Keratinocyte (primary cell): ENCODE measurements around the gene KLHDC8B. TPM values are rescaled to one million over a fixed set of nuclear protein-coding genes. Genes with fewer than 3 reads are reported as not detected.

ENCODE experiments used
- DNase-seq: peaks from one replicate; pipeline ENCODE4 v3.0.0-alpha.2; 2011; ENCODE audit warnings: low read depth, missing footprints, low spot score
- FAIRE-seq: peaks from 2 replicates; lab custom pipeline; 2011; peaks lifted over from hg19 to GRCh38; lab: Jason Lieb, UNC
- H2AFZ ChIP-seq: 2 replicates; pipeline ENCODE4 v1.6.0; 2012; ENCODE audit warnings: low read length, control low read depth, inconsistent platforms; ENCODE audit not compliant: control insufficient read depth
- H3K27ac ChIP-seq: 2 replicates; pipeline ENCODE4 v1.5.1; 2011; ENCODE audit warnings: low read length; ENCODE audit not compliant: control insufficient read depth, insufficient read depth
- H3K27me3 ChIP-seq: 3 replicates; pipeline ENCODE4 v1.6.0; 2011; ENCODE audit warnings: low read length; ENCODE audit not compliant: control insufficient read depth, insufficient read depth; ENCODE audit errors: extremely low read depth
- H3K36me3 ChIP-seq, 2 experiments: 2 replicates in 1 of 2; 3 replicates in 1 of 2; pipeline ENCODE4 v1.5.1; 2011; ENCODE audit warnings: low read length in 2 of 2, mild to moderate bottlenecking in 1 of 2; ENCODE audit not compliant: control insufficient read depth in 2 of 2, insufficient read depth in 2 of 2; ENCODE audit errors: extremely low read depth in 1 of 2
- H3K4me1 ChIP-seq: 3 replicates; pipeline ENCODE4 v1.5.1; 2011; ENCODE audit warnings: low read length; ENCODE audit not compliant: control insufficient read depth, insufficient read depth; ENCODE audit errors: extremely low read depth
- H3K4me2 ChIP-seq: 3 replicates; pipeline ENCODE4 v1.6.0; 2011; ENCODE audit warnings: low read depth, low read length; ENCODE audit not compliant: control insufficient read depth, insufficient read depth; ENCODE audit errors: extremely low read depth
- H3K4me3 ChIP-seq, 3 experiments: fragments of 200-600 bp in 1 of 3; sonication (generic) in 1 of 3; 2 replicates in 2 of 3; 3 replicates in 1 of 3; pipeline ENCODE4 v1.5.1; 2011 to 2016; ENCODE audit warnings: low read length in 3 of 3, mild to moderate bottlenecking in 3 of 3, control low read depth in 2 of 3, inconsistent platforms in 1 of 3, low read depth in 1 of 3, mixed read lengths in 1 of 3, mixed run types in 1 of 3, moderate library complexity in 1 of 3; ENCODE audit not compliant: control insufficient read depth in 2 of 3, insufficient read depth in 2 of 3; ENCODE audit errors: extremely low read depth in 1 of 3
- H3K79me2 ChIP-seq: 2 replicates; pipeline ENCODE4 v1.6.0; 2012; ENCODE audit warnings: low read length; ENCODE audit not compliant: control insufficient read depth, insufficient read depth
- H3K9ac ChIP-seq: 3 replicates; pipeline ENCODE4 v1.6.0; 2011; ENCODE audit warnings: low read length; ENCODE audit not compliant: control insufficient read depth, insufficient read depth; ENCODE audit errors: extremely low read depth
- H3K9me1 ChIP-seq: 3 replicates; pipeline ENCODE4 v1.6.0; 2011; ENCODE audit warnings: low read length; ENCODE audit not compliant: control insufficient read depth, insufficient read depth; ENCODE audit errors: extremely low read depth
- H3K9me3 ChIP-seq: 2 replicates; pipeline ENCODE4 v1.5.1; 2012; ENCODE audit warnings: low read depth, low read length; ENCODE audit not compliant: control insufficient read depth
- H4K20me1 ChIP-seq: 3 replicates; pipeline ENCODE4 v1.6.0; 2011; ENCODE audit warnings: low read length; ENCODE audit not compliant: control insufficient read depth, insufficient read depth; ENCODE audit errors: extremely low read depth
- CTCF ChIP-seq, 3 experiments: IDR thresholded peaks in 1 of 3; conservative IDR thresholded peaks in 1 of 3; optimal IDR thresholded peaks in 1 of 3; 2 replicates in 2 of 3; 3 replicates in 1 of 3; pipeline versions ENCODE3 to v1.5.1; 2011; ENCODE audit warnings: low read length in 3 of 3, mild to moderate bottlenecking in 3 of 3, moderate library complexity in 2 of 3, control low read depth in 1 of 3, inconsistent platforms in 1 of 3; ENCODE audit not compliant: insufficient read depth in 2 of 3; ENCODE audit errors: extremely low read depth in 1 of 3
- EZH2 ChIP-seq: IDR thresholded peaks from one replicate; pipeline ENCODE4 v1.6.1; 2012; ENCODE audit warnings: inconsistent platforms, mild to moderate bottlenecking, low read length, moderate library complexity
- dilution Hi-C: fragments of 300-500 bp; cut with MboI; formaldehyde crosslinking; loops from one replicate; pipeline ENCODE4 v1.7.0; 2020; ENCODE audit warnings: low sequenced_read_pairs; ENCODE audit not compliant: extremely low pct_ligation_motif_present
- polyA plus RNA-seq, 5 experiments: library from polyadenylated mRNA; depleted of rRNA in 3 of 5; stranded (reverse) in 3 of 5; stranded (forward) in 1 of 5; unstranded in 1 of 5; fragments of >200 nt; gene quantifications; 1 replicate in 1 of 5; 2 replicates in 3 of 5; 3 replicates in 1 of 5; pipeline versions ENCODE4 v1.2.1 to v1.2.3, GENCODE V29; 2011 to 2012; ENCODE audit warnings: missing spikeins in 2 of 5, low read depth in 1 of 5, low replicate concordance in 1 of 5

KLHDC8B gene
- polyA plus RNA-seq, 1 donor (not counting 4 experiments of a cell fraction or from before 2014, with no cell fraction given), result 19.5 TPM

- Histone ChIP-seq H3K9me3 (no peaks in the 10 kb centered on the region), H3K4me2 (no peak overlapping the region), H3K9ac (no peak overlapping the region), H3K4me1 (no peaks in the 10 kb centered on the region), H3K36me3 (no peaks in the 10 kb centered on the region), H3K79me2 (no peaks in the 10 kb centered on the region), H3K27me3 (no peaks in the 10 kb centered on the region), H3K9me1 (no peaks in the 10 kb centered on the region), H3K4me3 (no peak overlapping the region), H4K20me1 (no peaks in the 10 kb centered on the region), H3K27ac (no peak overlapping the region), H2AFZ (no peak overlapping the region)
- DNase-seq, result no peak
- TF ChIP-seq EZH2, result no peak
- TF ChIP-seq CTCF (optimal IDR thresholded peaks at IDR 0.05 in 1 of 3, IDR thresholded peaks at IDR 0.05 in 1 of 3, conservative IDR thresholded peaks at IDR 0.05 in 1 of 3; ENCODE audit: extremely low read depth in 1 of 3, insufficient read depth in 2 of 3, low read length in 3 of 3), result no peak
- FAIRE-seq, result no peak
- dilution Hi-C loops, result no loop called here
Measured at GRCh38 chr3:49151610-49152009, 19.8 kb upstream of the KLHDC8B start.

- H3K4me2 ChIP-seq, result no peak overlapping the region
- no peaks in the 10 kb centered on the region for H4K20me1 ChIP-seq
- no peak for TF ChIP-seq EZH2
- TF ChIP-seq CTCF (optimal IDR thresholded peaks at IDR 0.05 in 1 of 3, IDR thresholded peaks at IDR 0.05 in 1 of 3, conservative IDR thresholded peaks at IDR 0.05 in 1 of 3; ENCODE audit: extremely low read depth in 1 of 3, insufficient read depth in 2 of 3, low read length in 3 of 3), result no peak
- no peak overlapping the region for H3K9ac ChIP-seq
- no peak for DNase-seq
- H3K9me1 ChIP-seq, result no peaks in the 10 kb centered on the region
- no peak overlapping the region for H3K27ac ChIP-seq
- H3K27me3 ChIP-seq, result no peaks in the 10 kb centered on the region
- no peak overlapping the region for H3K4me3 ChIP-seq
- no peak overlapping the region for H2AFZ ChIP-seq
- no peaks in the 10 kb centered on the region for H3K79me2 ChIP-seq
- H3K9me3 ChIP-seq, result no peaks in the 10 kb centered on the region
- no peaks in the 10 kb centered on the region for H3K4me1 ChIP-seq
- H3K36me3 ChIP-seq, result no peaks in the 10 kb centered on the region
- FAIRE-seq, result no peak
- dilution Hi-C loops, result no loop called here
Measured at GRCh38 chr3:49153349-49153912, 18.0 kb upstream of the KLHDC8B start.
